Measurements from ENCODE around the gene NHLRC4.
A peak's percentile ranks its signal among the peaks of the same experiment; 100 is the strongest.

The NHLRC4 gene

DNA sequence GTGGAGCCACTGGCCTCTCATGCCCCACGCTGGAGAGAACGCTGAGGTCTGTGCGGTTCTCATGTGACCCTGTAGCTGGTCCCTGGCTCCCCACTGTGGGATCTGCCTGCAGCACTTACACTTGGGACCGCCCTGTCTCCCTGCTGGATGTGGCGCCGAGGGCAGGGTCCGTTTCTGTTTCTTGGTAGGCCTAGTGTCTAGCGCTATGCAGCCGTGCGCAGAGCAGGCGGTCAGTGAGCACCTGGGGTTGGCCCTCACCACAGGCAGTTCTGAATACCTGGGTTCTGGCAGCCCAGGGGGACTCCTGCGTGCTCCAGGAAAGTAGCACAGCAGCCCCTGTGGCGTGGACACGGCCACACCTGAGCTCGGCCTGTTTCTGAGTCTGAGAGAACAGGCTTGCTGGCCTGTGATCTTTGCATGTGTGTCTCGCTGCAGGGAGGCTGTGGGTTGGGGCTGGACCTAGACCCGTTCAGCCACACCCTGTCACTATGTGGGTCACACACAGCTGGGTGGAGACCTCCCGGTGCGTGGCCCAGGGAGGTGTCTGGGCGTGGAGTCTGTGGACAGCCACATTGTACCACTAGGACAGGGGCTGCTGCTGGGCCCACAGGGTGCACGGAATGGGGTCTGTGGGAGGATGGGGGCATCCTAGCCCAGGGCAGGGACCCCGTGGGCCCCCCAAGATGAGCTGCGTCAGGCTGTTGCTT lies 36.5 kb upstream of the NHLRC4 start:
- DNase-seq (ENCODE audit: low read depth, low spot score), result no peak

- DNase-seq (ENCODE audit: low read depth, low spot score), result no peak
Measured at GRCh38 chr16:531494-532125, 35.2 kb upstream of the NHLRC4 start.

GRCh38 chr16:533391-534123 lies 33.2 kb upstream of the NHLRC4 start:
- no peak for DNase-seq (ENCODE audit: low read depth, low spot score)

GRCh38 chr16:534135-534534 lies 32.7 kb upstream of the NHLRC4 start:
- no peak for DNase-seq (ENCODE audit: low read depth, low spot score)

- no peak for DNase-seq (ENCODE audit: low read depth, low spot score)
Measured at GRCh38 chr16:534856-535445, 31.9 kb upstream of the NHLRC4 start.

GRCh38 chr16:535446-536405 lies 31.1 kb upstream of the NHLRC4 start:
- DNase-seq (ENCODE audit: low read depth, low spot score), result no peak

- DNase-seq (ENCODE audit: low read depth, low spot score), result no peak
Measured at GRCh38 chr16:536746-537145, 30.1 kb upstream of the NHLRC4 start.

DNA sequence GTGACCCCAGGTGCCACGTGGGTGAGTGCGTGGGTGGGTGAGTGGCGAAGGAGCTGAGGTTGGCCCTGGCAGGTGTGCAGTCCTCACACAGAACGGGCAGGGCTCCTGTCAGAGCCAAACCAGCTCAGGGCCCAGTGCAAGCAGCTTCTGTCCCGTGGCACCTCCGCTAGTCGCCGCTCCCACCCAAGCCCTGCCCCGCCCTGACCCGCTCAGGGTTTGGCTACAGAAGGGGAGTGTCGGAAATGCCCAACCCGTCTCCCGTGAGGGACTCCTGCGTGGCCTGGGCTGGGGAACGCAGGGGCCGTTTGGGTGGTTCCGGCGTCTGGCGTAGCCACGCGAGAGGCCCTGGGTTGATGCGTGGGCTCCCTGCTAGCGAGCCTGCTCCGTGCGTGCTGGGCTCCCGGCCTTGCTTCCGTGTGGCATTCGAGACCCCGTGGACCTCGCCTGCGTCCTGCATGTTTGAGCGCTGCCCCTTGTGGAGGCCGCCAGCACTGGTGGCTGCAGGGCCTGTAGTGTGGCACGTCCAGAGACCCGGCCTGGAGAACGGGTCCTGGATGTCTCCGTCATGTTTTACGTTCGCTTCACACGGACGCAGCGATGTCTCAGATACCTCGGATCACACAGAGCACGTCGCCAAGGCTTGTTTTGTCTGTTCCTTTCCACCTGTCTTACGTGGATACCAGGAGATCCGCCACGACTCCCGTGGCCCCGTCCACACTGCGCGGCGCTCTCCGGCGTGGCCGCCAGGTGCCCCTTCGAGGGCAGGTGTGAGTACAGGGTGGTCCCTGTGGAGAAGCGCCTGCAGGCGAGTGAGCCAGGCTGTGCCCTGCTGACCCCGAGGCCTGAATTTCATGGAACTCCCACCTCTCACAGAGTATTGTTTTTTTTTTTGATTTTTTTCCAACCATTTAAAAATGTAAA lies 29.1 kb upstream of the NHLRC4 start:
- DNase-seq (ENCODE audit: low read depth, low spot score), result no peak

DNA sequence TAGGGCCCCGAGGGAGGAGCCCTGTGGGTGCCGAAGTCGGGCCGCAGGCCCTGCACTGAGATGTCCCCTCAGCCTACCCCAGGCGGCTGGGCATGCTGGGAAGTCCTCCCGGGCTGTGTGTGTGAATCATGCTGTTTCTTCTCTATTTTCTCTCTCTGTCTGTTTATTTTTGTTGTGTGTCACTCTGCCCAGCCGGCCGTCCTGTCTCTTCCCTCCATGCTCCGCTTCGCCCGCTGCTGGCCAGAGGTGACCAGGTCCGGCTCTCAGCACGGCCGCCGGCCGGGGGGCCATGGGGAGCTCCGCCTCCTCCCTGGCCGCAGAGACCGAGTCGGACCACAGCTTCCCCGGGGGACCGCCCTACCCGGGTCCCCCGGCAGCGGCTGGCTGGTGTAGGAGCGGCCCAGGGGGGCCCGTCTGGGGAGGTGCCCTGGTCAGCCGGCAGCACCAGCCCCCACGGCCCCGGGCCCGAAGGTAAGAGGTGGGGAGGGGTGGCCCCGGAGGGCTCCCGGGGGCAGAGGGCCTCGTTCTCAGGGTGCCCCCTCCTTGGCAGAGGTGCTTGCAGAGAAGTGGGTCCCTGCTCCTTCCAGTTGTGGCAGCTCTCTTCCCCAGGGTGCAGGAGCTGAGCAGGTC lies 26.8 kb upstream of the NHLRC4 start:
- peak; percentile 45 for DNase-seq (ENCODE audit: low read depth, low spot score)

- DNase-seq (ENCODE audit: low read depth, low spot score), result no peak
Measured at GRCh38 chr16:540645-541340, 26.0 kb upstream of the NHLRC4 start.

DNA sequence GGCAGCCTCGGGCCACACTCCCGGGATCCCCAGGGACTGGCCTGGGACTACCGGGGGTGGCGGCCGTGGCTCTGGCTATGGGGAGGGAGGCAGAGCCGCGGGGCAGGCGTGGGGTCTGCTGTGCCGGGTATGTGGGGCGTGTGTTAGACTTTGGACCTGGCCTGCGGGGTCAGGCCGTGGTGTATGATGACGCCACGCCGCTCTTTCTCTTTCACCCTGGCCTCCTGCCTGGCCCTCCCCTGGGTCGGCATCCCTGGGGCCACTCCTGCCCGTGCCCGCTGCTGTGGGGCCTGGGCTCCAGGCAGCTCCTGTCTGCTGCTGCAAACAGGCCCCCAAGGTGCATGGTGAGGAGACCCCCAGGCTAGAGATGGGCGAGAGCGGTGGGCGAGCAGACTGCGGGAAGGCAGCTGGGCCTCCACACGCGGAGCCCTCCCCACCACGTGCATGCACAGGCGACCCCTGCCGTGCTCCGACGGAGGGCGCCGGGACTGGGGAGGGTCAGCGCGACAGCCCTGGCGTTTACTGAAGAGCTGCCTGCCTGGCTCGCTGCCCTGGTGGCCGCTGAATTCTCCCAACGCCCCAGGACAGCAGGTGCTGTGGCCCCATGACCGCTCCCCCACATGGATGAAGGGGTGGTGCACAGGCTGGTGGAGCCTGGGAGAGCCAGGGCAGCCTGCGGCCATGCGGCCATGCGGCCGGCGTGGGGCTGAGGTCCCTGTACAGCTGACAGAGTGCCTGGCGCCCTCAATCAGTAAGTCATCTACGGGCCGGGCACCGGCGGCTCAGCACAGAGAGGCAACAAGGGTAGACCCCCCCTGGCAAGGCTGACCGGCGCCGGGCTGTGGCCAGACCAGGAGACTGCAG lies 23.3 kb upstream of the NHLRC4 start:
- DNase-seq (ENCODE audit: low read depth, low spot score), result no peak

GRCh38 chr16:544517-544916 lies 22.3 kb upstream of the NHLRC4 start:
- DNase-seq (ENCODE audit: low read depth, low spot score), result no peak

DNA sequence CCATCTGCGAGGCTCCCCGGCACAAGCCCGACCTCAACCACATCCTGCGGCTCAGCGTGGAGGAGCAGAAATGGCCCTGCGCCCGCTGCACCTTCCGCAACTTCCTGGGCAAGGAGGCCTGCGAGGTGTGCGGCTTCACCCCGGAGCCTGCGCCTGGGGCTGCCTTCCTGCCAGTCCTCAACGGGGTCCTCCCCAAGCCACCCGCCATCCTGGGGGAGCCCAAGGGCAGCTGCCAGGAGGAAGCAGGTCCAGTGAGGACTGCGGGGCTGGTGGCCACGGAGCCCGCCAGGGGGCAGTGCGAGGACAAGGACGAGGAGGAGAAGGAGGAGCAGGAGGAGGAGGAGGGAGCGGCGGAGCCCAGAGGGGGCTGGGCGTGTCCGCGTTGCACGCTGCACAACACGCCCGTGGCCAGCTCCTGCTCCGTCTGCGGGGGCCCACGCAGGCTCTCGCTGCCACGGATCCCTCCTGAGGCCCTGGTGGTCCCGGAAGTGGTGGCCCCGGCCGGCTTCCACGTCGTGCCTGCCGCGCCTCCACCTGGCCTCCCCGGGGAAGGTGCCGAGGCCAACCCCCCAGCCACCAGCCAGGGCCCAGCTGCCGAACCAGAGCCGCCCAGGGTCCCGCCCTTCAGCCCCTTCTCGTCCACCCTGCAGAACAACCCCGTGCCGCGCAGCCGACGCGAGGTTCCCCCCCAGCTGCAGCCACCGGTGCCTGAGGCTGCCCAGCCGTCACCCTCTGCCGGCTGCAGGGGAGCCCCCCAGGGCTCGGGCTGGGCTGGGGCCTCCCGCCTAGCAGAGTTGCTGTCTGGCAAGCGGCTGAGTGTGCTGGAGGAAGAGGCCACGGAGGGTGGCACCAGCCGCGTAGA lies 19.7 kb upstream of the NHLRC4 start:
- no peak for DNase-seq (ENCODE audit: low read depth, low spot score)

- DNase-seq (ENCODE audit: low read depth, low spot score), result no peak
Measured at GRCh38 chr16:548586-548985, 18.2 kb upstream of the NHLRC4 start.

DNA sequence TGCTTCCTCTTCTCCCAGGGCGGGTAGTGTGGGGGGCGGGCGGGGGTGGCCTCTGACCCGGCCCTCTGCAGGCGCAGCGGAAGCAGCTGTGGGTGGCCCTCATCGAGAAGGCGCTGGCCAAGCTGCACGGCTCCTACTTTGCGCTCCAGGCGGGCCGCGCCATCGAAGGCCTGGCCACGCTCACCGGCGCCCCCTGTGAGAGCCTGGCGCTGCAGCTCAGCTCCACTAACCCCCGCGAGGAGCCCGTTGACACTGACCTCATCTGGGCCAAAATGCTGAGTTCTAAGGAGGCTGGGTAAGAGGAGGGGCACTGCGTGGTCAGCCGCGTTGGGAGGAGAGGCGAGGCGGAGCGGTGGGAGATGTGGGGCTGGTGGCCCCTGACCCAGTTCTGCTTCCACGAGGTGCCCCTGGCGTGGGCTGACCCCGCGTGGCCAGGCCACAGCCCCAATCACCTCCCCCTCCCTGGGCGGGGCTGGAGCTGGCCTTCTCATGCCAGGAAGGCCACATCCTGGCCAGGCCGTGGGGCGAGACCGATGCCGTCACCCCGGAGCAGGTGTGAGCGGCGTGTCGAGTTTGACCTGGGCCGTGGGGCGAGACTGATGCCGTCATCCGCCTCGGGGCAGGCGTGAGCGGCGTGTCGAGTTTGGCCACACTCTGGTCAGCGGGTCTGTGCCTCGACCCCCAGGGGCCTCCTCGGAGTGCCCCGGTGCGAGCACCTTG lies 17.1 kb upstream of the NHLRC4 start:
- DNase-seq (ENCODE audit: low read depth, low spot score), result no peak

DNA sequence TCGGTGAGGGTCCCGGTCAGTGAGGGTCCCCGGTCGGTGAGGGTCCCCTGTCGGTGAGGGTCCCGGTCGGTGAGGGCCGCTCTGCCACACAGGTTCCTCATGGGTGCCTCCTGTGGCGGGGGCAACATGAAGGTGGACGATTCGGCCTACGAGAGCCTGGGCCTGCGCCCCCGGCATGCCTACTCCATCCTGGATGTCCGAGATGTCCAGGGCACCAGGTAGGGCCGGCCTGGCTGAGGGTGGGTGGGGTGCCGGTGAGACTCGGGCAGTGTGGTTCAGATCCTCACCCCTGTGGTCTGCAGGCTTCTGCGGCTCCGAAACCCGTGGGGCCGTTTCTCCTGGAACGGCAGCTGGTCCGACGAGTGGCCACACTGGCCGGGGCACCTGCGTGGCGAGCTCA lies 15.6 kb upstream of the NHLRC4 start:
- DNase-seq (ENCODE audit: low read depth, low spot score), result no peak

- no peak for DNase-seq (ENCODE audit: low read depth, low spot score)
Measured at GRCh38 chr16:552171-552570, 14.6 kb upstream of the NHLRC4 start.
